SH-SY5Y (cell line): ENCODE measurements around the gene STIP1.

Experiments
- GATA2 ChIP-seq: IDR thresholded peaks from 2 replicates; pipeline ENCODE4 v1.6.1; 2011; ENCODE audit warnings: mild to moderate bottlenecking, low read depth, low read length
- GATA3 ChIP-seq: IDR thresholded peaks from 2 replicates; pipeline ENCODE4 v1.6.1; 2011; ENCODE audit warnings: low read depth, mild to moderate bottlenecking, low read length, moderate library complexity

The STIP1 gene

DNA sequence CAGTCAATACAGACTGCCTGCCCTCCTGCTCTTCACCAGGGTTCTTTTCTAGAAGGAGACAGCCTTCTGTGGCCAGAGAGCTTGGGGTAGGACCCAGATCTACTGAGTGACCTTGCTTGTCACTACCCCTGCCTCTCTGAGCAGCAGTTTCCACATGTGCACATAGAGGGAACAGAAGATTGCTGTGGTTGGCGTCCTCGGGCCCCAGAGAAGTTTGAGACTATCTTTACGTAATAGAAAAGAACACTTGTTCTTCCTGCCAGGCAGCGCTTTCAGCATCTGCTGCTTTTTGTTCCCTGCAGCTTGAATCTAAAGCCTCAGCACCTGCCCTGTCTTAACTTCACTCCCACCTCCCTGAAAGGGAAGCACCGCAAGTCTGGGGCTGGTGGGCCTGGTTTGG is 53.0 kb downstream of the STIP1 start:
- no peak for TF ChIP-seq GATA2
- no peak for TF ChIP-seq GATA3

DNA sequence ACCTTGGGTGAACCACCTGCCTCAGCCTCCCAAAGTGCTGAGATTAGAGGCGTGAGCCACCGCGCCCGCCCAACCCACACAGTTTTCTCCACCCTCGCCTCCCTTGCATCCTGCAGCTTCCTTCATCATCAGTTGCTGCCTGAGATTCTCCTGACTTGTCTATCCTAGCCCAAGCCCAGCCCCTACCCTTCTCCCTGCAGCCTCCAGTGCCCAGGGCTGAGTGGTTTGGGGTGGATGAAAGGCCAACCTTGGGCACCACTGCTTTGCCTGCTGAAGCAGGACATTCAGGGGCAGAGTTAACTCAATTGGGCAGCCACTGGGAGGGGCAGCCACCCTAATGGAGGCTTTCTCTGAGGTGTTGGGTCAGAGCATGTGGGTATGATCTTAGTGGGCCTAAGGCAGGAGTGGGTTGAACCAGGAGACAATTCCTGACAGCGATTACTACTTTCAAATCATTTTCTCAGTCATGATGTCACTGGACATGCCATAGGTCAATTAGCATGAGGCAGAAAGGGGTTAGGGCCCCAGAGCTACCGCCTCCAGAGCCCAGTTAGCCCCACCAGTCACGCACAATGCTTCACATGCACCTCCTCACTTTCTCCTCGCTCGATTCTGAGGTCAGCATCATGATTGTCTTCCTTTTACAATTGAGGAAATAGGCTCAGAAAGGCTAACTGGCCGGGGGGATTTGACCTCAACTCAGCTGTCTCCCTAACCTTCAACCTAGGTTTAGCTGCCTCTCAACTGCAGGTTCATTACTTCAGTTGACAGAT is 53.9 kb downstream of the STIP1 start:
- TF ChIP-seq GATA3 (no peak), GATA2 (no peak)

DNA sequence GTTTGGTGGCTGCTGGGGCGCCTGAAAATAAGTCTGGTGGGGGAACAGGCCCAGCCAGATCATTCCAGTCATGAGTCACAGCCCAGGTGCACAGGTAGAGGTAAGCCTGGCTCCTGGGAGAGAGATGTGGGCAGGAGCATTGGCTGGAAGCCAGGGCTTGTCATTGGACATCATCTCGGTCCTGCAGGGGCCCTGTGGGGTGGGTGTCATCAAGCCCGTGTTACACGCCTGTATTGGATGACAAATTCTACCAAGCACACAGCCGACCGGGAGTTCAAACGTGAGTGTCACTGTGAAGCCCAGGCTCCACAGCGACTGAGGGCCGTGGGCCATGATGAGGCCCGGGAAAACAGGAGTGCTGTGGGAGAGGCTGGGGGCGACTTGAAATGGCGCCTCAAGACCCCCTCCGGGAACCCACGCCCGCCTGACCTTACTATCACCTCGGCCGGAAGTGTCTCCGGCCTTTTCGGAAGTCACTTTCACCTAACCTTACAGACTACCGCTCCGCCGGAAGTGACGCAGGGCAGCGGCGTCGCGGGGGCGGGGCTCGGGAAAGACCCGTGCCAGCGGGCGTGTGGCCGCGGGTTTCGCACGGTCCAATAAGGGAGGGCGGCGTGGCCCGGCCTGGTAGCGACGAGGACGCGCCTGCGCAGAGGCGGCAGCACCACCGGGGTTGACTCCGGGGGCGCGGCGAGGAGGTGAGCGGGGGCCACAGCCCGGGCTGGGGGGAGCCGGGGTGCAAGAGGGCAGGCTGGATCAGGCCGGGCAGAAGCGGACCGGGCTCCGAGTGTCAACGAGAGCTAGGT is 54.7 kb downstream of the STIP1 start, which contains the start of gene FKBP2:
FKBP2 (plus strand) TSS at position 661 of the 806 bp plus-strand sequence. CDS start 1,293 bp downstream, outside the sequence.
- TF ChIP-seq GATA3 (no peak), GATA2 (no peak)

DNA sequence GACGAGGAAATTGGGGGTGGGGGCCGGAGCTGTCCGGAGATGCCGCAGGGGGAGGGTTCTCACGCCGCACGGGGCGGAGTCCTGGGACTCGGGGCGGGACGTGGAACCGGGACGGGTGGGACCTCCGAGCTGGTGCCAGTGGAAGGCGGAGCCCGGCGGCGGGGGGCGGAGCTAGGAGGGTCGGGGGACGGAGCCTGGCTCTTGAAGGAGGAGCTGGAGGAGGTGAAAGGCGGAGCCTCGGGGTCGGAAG is 55.2 kb downstream of the STIP1 start:
- TF ChIP-seq GATA3 = no peak
- no peak for TF ChIP-seq GATA2

DNA sequence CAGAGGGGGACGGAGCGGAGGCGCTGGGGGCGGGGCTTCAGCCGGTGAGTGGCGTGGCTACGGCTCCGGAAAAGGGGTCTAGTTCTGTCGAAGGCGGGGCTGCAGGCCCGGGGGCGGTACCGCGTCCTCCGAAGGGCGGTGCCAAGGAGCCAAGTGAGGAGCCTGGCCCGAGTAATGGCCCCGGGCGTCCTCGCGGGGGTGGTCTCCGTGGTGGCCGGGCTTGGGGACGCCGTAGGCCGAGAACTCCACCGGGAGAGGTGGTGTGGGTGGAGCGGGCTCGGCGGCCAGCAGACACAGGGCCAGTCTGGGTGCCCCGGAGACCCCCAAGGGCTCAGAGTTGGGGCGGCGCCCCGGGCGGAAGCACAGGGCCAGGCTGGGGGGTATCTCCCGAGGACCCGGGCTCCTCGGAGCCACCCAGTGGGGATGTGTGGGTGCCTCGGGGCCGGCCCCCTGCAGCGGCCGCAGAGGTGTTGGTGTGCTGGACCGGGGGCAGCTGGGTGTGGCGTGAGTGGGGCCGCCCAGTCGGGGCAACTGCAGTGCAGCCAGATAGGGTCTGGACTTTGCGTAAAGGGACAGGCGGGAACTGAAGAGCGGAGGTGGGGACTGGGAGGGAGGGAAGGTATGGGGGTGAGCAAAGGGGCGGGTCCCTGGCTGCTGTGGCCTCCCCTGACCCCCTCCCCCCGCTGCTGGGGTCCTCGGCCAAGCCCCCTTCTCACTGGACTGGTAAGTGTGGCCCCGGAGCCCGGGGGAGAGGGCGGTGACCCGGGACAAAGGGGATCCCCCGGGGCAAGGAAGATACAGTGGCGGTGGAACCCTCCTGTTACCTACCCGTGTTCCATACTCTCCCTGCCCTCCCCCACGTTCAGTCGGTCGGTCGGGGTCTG is 55.8 kb downstream of the STIP1 start:
- TF ChIP-seq GATA3 (no peak), GATA2 (no peak)

DNA sequence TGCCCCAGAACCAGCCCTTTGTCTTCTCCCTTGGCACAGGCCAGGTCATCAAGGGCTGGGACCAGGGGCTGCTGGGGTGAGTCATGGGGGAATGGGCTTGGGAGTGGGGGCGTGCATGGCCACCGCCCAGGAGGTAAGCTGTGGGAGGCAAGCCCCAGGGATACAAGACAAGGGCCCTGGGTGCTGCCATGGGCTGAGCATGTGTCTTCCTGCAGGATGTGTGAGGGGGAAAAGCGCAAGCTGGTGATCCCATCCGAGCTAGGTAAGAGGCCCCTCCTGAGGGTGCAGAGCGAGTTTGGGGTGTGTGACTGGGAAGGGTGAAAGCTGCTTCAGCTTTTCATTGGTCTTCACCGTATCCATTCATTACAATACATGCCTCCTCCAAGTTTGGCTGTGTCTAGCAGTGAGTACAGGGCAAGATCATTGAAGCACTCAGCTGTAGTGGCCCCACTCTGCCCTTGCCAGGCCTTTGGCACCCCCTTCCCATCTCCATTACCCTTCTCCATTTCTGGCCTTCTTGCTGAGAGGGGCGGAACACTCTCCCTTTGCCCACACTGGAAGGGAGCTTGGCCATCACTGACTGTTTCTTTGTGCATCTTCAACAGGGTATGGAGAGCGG is 57.4 kb downstream of the STIP1 start:
- TF ChIP-seq GATA2 (no peak), GATA3 (no peak)

DNA sequence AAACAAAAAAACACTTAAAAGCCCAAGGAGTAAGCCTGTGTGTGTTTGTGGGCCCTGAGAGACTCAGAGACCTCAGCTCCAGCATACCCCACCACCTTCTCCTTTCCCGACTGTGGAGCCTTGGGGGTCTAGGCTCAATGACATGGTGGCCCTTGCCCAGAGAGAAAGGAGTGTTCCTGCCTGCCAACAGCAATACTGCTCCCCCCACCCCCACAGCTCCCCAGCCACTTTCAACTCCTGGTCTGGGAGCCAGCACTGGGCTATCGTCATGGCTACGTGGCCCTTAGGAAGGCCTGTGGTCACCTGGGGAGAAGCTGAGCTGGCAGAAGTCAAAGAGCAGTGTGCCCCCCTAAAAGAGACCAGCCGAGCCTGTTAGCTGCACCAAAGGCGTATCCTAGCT is 58.1 kb downstream of the STIP1 start:
- no peak for TF ChIP-seq GATA2
- no peak for TF ChIP-seq GATA3

DNA sequence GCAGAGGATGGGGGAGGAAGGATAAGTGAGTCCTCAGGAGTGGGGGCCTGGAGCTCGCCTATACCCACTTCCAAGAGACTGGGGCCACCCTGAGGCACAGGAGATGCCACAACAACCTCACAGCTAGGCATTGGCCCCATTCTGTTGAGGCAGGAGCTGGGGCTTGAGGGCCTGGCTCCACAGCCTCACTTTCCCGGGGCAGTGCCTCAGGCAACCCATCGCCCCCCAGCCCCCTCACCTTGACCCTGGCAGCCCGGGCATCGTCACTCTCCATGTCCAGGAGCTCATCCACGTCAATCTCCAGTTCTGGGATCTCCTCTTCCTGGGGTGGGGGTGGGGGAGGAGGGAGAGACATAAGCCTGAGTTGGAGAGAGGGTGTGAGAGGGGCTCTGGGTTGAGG is 59.0 kb downstream of the STIP1 start:
- no peak for TF ChIP-seq GATA2
- no peak for TF ChIP-seq GATA3

DNA sequence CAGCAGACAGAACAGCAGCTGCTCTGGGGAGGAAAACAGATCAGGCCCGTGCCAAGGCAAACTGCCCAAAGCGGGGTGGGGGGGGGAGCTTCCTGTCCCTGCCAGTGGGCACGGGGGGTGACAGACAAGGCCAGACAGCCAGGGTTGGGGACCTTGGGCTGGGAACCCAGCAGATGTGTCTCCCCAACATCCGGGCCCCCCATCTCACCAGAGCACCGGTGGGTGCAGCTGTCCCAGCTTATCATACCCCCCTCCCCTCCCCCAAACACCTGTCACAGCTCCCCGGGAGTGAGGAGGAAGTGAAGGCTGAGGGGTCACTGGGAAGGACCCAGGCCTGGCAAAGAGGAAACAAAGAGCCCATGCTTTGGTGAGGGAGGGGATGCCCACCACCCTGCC is 59.4 kb downstream of the STIP1 start:
- TF ChIP-seq GATA3 = no peak
- TF ChIP-seq GATA2 = no peak

DNA sequence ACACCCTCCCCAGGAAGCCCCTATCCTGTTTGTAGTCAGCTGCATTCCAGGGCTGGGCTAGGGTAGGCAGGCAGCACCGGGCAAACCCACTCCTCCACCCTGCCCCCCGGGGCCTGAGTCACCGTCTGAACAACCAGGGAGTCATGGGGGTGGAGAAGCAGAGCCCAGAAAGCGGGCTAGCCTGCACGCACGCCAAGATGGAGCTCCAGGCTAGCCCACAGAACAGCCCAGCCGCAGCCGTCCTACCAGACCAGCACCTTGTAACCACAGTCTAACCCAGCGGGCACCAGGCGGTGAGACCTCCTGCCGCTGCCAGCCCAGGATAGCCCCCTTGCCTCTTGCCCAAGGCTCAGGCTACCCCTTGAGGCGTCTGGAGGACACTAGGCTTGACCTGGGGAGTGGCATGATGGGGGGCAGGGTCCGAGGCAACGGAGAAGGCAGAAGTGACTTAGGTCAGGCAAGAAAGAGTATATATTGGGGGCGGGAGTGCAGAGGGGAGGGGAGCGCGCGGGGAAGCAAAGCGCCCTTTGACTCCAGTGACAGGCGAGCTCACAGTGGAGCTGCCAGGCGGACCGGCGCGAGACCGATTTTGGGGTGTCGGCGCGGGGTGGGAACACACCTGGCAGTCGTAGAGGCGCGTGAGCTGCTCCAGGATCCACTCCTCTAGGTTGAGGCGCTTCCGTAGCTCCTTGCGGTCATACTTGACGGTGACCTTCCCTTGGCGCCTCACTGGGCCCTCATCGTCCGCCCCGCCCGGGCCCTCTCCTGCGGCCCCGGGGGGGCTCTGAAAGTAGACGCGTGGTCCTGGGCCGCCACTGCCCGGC is 60.0 kb downstream of the STIP1 start:
- TF ChIP-seq GATA2 = no peak
- TF ChIP-seq GATA3 = no peak

DNA sequence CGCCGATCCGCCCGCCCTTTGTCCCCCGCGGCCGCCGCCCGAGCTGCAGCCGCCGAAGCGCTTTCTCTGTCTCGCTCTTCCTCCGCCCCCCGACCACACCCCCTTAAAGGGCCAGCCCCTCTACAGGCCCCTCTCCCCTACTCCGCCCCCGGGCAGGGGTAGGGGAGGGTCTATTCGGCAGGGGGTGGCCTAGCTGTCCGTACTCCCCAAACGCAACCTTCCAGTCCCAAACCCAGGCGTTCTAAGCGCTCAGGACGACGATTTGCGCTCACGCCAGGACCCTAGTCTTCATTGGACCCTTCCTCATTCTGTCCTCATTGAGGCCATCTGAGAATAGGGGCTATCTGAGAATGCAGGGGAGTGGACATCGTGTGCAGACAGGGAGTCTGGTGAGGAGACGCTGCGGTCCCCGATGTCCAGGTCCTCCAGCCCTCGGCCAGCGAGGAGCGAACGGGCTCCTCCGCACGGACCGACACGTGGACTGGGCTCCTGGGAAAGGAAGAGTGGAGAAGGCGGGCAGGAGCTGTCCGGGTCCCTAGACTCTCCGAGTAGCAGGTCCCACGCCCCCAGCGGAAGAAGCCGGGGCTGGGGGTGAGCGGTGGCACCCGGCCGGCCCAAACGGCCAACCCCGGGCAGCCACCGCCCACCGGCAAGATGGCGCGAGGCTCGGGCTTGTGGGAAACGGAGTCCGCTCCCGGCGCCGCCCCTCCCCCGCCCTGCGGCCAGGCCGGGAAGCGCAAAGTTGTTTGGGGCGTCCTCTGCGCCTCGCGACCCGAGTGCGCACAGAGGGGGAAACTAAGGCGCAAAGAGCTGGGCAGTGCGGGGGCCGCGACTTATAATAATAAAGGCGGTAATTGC is 61.1 kb downstream of the STIP1 start, which contains the start of gene PPP1R14B:
PPP1R14B (minus strand) TSS at position 73 of the 858 bp plus-strand sequence. CDS start 270 bp downstream, outside the sequence.
- TF ChIP-seq GATA3 = no peak

DNA sequence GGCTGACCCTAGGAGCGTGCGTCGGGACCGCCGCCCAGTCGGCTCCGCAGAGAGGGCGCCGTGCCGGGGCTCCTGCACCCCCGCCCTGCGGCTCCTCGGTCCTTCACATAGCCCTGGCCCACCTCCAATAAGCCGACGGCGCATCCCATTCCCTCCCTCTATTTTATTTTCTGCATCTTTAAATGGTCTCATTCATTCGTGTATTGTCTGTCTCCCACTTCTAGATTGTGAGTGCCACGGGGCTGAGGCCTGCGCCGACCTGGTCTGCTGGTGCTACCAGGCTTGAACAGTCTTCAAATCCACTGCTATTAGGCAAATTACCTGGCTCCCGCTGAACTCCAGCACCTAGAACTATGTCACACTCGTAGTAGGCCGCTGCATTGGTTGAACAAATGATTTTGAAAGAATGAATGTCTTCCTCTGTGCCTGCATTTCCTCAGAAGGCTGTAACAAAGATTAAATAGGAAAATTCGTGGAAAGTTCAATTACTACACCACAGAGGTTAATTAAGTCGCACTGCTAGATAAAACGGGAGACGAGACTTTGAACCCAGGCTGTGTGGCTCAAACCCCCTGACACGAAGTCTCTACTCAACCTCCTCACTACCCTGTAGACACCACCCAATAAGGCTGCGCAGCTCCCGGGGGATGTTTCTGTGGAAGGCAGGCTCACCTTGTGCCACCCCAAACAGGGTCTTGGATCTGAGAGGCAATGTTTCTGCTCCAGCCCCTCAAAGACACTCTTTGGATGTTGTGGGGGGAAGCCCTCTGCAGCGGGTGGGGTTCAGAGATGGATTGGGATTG is 62.0 kb downstream of the STIP1 start:
- TF ChIP-seq GATA2 = no peak
- TF ChIP-seq GATA3 = no peak
